Stimulated activated CD8-positive, alpha-beta memory T cell treated with anti-CD3 and anti-CD28 coated beads, Interleukin-4, amount 100 ng/mL, for 1 hour (primary cell): ENCODE results near the gene C1orf35.

Source experiments
- DNase-seq, 2 donors: peaks; one replicate each; pipeline ENCODE4 v3.0.0-alpha.2; 2020; ENCODE audit warnings: low read depth in 2 of 2, low spot score in 1 of 2

C1orf35 gene

DNA sequence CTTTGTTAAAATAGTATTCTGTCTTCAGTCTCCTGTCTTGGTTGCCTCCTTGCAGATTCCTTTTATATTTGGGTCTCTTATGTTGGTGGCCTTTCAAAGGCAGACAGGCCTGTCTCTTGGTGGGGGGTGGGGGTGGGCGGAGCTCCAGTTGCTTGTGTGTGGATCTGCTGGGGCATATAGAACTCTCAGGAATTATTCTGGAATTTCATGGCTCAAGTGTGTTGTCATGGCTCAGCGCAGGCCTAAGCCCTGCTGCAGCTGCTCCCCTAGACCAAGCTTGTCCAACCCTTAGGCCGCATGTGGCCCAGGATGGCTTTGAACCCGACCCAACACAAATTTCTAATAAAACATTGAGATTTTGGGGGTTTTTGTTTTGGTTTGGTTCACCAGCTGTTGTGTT is 8.0 kb downstream of the C1orf35 start:
- no peak for DNase-seq

GRCh38 chr1:228094432-228095016 is 8.6 kb downstream of the C1orf35 start:
- no peak for DNase-seq

DNA sequence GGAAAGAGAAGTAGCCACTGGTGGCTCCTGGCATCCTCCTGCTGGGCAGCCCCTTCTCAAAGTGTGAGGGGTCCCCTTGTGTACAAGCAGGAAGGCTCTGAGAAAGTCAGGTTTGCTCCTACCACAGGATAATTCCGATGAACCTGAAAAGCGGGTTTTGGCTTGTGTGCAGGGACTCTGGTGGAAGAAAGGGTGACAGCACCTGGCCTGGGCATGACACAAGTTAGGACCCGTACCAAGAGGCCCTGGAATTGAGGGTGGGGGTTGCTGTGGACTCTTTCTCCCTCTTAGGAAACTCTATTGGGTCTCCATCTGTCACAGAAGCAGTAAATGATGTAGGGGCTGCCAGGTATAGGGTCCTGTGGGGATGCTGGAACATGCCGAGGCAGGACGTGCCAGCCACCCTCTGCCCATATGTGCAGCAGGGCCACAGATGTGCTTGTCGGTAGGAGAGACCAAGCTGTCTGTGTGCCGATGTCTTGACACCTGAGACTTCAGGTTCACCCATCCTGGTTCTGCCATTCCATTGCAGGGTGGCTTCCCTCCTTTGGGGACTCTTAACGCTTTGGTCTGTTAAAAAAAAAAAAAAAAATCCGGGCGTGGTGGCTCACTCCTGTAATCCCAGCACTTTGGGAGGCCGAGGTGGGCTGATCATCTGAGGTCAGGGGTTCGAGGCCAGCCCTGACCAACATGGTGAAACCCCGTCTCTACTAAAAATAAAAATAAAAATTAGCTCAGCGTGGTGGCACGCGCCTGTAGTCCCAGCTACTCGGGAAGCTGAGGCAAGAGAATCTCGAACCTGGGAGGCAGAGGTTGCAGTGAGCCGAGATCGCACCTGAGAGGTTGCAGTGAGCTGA is 9.8 kb downstream of the C1orf35 start:
- DNase-seq = no peak

DNA sequence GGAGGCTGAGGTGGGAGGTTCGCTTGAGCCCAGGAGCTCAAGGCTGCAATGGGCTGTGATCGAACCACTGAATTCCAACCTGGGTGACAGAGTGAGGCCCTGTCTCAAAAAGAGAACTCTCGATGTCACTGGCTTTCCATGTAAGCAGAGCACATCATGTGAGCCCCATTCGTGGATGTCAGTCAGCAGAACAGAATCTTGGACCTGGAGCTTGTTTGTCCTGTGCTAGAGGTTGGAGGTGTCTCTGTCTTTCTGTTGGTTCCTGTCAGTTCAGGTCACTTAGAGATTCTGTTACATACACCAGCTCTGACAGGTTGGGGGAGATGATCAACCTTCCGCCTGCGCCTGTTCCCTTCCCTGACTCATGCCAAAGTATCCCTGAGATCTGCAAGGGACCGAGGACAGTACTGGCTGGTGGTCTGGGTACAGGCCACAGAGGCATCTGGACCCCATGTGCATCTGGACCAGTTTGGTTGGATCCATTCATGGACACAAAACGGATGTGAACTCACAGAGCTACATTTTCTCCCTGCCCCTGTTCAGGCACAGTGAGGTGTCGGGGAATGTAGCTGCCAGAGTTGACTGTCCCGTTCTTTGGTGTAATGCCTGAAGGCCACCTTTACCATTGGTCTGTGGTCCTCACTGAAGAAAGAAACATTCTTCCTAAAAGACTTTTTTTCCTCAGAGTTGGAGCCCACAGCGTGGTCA is 10.6 kb downstream of the C1orf35 start:
- no peak for DNase-seq

GRCh38 chr1:228091084-228091483 is 12.0 kb downstream of the C1orf35 start:
- DNase-seq = no peak

- DNase-seq = no peak
Observed at GRCh38 chr1:228090613-228091081, 12.5 kb downstream of the C1orf35 start.

GRCh38 chr1:228089519-228090380 is 13.4 kb downstream of the C1orf35 start:
- DNase-seq = no peak

DNA sequence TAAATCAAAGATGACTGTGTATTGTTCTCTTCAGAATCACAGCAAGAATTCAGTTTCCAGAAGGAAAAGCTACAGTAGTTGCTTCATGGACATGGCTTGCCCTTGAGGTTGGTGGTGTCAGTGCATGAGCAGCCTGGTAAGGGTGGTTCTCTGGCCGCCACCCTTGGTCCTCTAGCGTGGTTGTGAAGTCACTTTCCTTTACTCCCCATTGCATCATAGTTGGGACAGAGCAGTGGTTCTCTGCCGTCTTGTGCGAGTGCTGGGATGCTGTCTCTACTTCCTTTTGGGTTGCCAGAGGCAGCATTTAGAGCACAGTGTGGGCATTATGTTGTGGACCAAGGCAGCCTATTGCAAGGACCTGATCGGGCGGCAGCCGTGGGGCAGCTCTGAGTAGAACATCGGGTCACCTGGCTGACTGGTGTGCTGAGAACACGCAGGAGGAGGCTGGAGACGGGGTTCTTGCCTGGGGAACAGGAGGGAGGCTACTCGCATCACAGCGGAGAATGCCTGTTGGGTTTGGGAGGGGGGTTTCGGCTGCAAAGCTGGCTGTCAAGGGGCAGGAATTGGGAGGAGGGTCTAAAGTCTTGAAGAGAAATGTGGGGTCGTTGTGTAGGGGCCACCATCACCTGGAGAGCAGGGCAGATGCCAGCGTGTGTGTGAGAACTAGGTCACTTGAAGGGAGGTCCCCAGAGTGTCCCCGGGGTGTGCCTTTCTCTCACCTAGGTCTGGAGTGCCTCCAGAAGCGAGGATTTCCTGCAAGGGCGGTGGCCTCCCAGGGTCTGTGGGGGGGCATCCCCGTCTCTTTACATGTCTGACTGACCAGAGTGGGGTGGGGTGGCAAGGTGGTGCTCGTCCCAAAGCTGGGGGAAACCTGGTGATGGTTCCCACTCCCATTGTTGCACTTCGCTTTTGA is 14.3 kb downstream of the C1orf35 start:
- no peak for DNase-seq

- DNase-seq = no peak
Observed at GRCh38 chr1:228087771-228088251, 15.3 kb downstream of the C1orf35 start.

DNA sequence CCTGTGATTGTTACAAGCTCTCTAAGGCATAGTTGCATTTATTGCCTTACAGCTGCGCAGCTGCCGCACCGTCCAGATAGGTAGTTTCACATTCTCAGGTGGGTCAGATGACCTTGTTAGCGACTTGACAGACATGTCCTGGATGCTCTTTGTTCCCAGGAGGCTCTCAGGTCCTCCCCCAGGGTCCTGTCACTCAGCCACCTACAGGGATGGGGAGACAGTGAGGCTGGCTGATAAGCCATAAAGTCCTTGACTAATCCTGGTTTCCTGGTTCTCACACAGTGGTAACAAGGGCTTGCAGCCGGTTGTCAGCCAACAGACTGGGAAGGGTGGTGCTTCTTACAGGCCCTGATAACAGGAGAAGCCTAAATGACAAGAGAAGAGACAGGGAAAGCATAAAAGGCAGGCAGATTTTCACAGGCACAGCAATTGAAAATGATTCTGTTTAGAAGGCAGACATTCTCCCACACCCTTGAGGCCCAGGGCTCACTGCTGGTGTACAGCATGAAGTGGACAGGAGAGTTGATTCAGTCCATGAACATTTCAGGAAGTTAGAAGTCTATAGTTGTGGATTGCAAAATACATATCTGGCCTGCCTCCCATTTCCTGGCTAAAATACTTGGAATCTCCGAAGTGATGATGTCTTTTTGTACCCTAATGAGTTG is 17.7 kb downstream of the C1orf35 start:
- no peak for DNase-seq

- no peak for DNase-seq
Observed at GRCh38 chr1:228084797-228085196, 18.3 kb downstream of the C1orf35 start.

DNA sequence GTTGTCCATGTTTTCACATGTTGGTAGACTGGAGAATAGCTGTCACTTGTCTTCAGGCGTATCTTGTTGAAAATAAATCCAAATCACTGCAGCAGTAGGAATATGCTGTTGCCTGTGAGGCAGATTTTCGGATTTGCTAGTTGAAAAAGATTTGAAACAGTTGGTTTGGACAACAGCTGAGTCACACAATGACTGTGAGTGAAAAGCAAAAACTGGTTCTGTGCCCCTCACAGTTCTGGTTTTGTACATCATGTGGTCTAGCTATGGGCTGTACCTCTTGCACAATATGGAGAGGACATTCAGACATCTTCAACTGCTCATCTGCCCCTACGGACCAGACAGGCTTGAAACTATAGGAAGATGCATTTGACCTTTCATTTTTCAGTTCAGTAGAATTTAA is 18.8 kb downstream of the C1orf35 start:
- DNase-seq = no peak

DNA sequence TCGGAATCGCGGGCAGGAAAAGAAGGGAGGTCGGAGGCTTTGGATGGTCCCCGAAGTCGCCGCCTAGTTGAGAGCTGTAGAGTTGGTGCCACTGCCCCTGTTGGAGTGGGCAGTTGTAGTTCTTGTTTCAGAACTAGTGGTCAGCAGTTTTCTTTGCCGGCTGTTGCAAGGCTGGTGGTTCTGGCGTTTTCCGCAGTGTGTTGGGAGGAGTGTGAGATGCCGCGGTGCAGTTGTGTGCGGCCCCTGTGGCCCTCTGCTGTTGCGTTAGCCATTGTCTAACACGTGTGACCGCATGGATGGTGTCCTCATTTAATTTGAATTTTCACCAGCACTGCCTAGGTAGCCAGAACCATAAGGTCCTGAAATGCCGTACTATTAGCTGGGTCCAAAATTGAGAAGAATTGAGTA is 19.2 kb downstream of the C1orf35 start:
- no peak for DNase-seq

- DNase-seq = no peak
Observed at GRCh38 chr1:228082918-228083870, 19.9 kb downstream of the C1orf35 start.

GRCh38 chr1:228082214-228082917 is 20.8 kb downstream of the C1orf35 start, which contains the start of gene ARF1:
TSS of gene ARF1 (plus strand) at chr1:228082708. CDS start at chr1:228097115, 14,407 bp downstream.
- DNase-seq = peak; percentile 82 to 90

DNA sequence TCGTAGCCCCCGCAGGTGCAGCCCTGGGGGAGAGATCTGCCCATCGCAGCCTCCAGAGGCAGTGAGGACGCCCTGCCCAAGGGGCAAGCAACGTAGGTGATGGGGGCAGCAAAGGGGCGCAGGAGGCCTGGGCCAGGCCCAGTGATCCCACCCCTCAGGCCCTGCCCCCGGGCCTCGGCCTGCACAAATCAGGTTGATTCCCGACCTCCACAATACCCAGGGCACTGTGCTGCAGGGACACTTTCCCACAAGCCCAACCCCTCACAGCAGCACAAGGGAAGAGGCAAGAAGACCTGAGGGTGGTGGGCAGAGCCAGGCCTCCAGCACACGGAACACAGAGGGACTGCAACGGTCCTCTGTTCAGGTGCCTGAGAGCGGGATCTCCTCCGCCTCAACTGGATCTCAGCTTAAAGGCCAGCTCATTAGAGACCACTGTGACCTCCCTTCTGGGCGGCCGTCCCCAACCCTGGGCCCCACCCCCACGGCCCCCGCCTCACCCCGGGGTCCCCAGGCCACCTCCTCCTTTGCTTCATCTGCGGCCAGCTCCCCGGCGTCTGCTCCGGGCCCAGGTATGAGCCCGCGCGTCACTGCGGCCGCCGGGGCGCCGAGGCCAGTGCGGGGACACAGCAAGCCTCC is 21.4 kb downstream of the C1orf35 start:
- no peak for DNase-seq

DNA sequence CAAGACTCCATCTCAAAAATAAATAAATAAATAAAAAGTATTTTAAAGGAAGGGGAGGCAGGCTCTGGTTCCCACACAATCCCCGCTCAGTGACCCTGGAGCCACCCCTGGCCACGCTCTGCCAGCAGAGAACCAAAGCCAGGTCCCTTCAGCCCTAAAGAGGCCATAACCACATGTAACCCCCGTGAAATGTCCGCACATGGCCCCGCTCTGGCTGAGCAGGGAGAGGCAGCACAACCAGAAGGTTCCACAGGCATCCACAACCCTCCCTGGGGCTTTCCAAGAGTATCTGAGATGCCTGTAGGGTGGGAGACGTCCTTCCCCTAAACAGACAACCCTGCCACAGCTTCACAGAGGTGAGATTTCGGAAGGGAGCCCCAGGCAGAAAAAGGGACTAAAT is 22.0 kb downstream of the C1orf35 start:
- no peak for DNase-seq
